ENCODE measurements around the gene JPH4. TPM values are rescaled to one million over a fixed set of nuclear protein-coding genes. Genes with fewer than 3 reads are reported as not detected.

Gene JPH4
- total RNA-seq, 6 experiments from 2014 or later = 0.07 to 0.20 (median 0.19) TPM; not detected in 3

GRCh38 chr14:23546450-23547035, 32.0 kb downstream of the JPH4 start:
- H3K4me3 ChIP-seq = no peak overlapping the region
- H3K36me3 ChIP-seq = no peaks in the 10 kb centered on the region
- no peaks in the 10 kb centered on the region for H3K27me3 ChIP-seq
- H3K4me1 ChIP-seq = no peaks in the 10 kb centered on the region
- TF ChIP-seq POLR2A (IDR thresholded peaks at IDR 0.05) (no peak), CTCF (IDR thresholded peaks at IDR 0.05) (no peak)
- no peak for ATAC-seq
- no peak for DNase-seq
- WGBS (ENCODE audit: insufficient coverage, low coverage, low lambda C conversion rate, missing lambda C conversion rate) = 68% methylated on average over 8 of the region's 10 CpGs
- intact Hi-C loops (cut with DNase I) = no loop called here
- no peaks in the 10 kb centered on the region for H3K9me3 ChIP-seq
- no peak overlapping the region for H3K27ac ChIP-seq

- TF ChIP-seq POLR2A (IDR thresholded peaks at IDR 0.05) (no peak), CTCF (IDR thresholded peaks at IDR 0.05) (no peak)
- Histone ChIP-seq H3K9me3 (no peaks in the 10 kb centered on the region), H3K27me3 (no peaks in the 10 kb centered on the region), H3K27ac (no peak overlapping the region), H3K4me3 (no peak overlapping the region), H3K36me3 (no peaks in the 10 kb centered on the region), H3K4me1 (no peaks in the 10 kb centered on the region)
- no peak for ATAC-seq
- 88% methylated on average over 3 of the region's 4 CpGs for WGBS (ENCODE audit: insufficient coverage, low coverage, low lambda C conversion rate, missing lambda C conversion rate)
- intact Hi-C loops (cut with DNase I) = no loop called here
- no peak for DNase-seq
These were observed 32.7 kb downstream of the JPH4 start for GRCh38 chr14:23545740-23546365.

GRCh38 chr14:23544511-23545447, 33.8 kb downstream of the JPH4 start:
- H3K4me1 ChIP-seq = no peaks in the 10 kb centered on the region
- intact Hi-C loops (cut with DNase I) = no loop called here
- H3K4me3 ChIP-seq = no peak overlapping the region
- H3K36me3 ChIP-seq = no peaks in the 10 kb centered on the region
- ATAC-seq (peak in 2 of 4 donors; percentile 21 to 42), DNase-seq (no peak)
- 54% methylated on average over 16 of the region's 25 CpGs for WGBS (ENCODE audit: insufficient coverage, low coverage, low lambda C conversion rate, missing lambda C conversion rate)
- no peaks in the 10 kb centered on the region for H3K9me3 ChIP-seq
- TF ChIP-seq POLR2A (IDR thresholded peaks at IDR 0.05) (no peak), CTCF (IDR thresholded peaks at IDR 0.05) (no peak)
- no peaks in the 10 kb centered on the region for H3K27me3 ChIP-seq
- H3K27ac ChIP-seq = no peak overlapping the region

- TF ChIP-seq POLR2A (IDR thresholded peaks at IDR 0.05) (no peak), CTCF (IDR thresholded peaks at IDR 0.05) (no peak)
- Histone ChIP-seq H3K4me3 (no peak overlapping the region), H3K27me3 (no peaks in the 10 kb centered on the region), H3K36me3 (no peaks in the 10 kb centered on the region), H3K9me3 (no peaks in the 10 kb centered on the region), H3K4me1 (no peaks in the 10 kb centered on the region), H3K27ac (no peak overlapping the region)
- intact Hi-C loops (cut with DNase I) = no loop called here
- DNase-seq = no peak
- ATAC-seq = no peak
- 89% methylated on average over 4 of the region's 5 CpGs for WGBS (ENCODE audit: insufficient coverage, low coverage, low lambda C conversion rate, missing lambda C conversion rate)
These were observed 35.2 kb downstream of the JPH4 start for GRCh38 chr14:23543403-23543802.
